ENCODE data around the gene SPSB2. TPM values are rescaled to one million over a fixed set of nuclear protein-coding genes. Genes with fewer than 3 reads are reported as not detected.
"Not testable (repeated sequence)": the region's sequence is repeated elsewhere in the genome, so short reads cannot be mapped to it uniquely, and the experiment has no call there.

The SPSB2 gene, protein sequence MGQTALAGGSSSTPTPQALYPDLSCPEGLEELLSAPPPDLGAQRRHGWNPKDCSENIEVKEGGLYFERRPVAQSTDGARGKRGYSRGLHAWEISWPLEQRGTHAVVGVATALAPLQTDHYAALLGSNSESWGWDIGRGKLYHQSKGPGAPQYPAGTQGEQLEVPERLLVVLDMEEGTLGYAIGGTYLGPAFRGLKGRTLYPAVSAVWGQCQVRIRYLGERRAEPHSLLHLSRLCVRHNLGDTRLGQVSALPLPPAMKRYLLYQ
- polyA plus RNA-seq (ENCODE audit: insufficient read length in 4 of 4): 10 to 100 TPM in 1 of 4 donors, 1 to 10 TPM in 3; 5.4 to 19.8 (median 7.3) TPM

DNA sequence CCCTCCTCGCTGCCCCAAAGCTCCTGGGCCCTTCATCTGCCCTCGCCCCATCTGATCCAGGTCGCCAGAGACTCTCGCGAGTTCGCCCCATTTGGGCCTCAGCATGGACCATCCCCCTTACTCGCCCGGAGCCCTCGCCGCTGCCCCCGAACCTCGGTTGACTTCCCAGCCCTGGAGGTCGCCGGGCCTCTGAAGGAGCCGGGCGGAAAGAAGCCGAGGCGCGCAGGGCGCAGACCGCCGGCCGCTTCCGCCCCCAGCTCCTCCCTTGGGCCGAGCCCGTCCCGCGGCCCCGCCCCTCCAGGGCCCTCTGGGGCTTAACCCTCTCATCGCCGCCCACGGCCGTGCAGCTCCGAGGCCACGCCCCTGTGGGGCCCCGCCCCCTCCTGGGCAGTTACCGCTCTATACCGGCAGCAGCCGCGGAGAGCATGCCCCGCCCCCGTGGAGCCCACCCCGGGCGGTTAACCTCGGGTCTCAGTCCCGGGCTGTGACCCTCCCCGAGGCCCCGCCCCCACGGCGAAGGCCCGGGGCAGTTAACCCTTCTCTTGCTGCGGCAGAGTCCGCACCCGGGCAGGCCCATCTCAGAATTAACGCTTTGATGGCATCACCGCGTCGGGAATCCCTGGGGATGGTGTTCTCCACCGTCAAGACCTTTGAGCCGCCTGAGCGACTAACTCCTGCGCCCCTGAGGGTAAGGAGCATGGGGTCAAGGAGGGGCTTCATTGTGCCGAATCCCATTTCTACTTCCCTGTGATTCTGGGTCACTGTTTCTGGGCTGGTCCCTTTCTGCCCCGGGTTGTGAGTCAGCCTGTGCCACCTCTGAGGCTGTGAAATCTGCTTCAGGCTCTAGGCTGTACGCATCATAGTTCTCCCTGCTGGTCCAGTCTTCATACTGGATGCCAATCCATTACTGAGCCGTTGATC, at the start of gene SPSB2:
TSS of gene SPSB2 (minus strand) at position 210 of the 921 bp plus-strand sequence. CDS start 402 bp downstream, outside the sequence.
- peak; percentile 94 to 97 (median 96) for DNase-seq (ENCODE audit: low read depth in 4 of 4, low spot score in 3 of 4)

DNA sequence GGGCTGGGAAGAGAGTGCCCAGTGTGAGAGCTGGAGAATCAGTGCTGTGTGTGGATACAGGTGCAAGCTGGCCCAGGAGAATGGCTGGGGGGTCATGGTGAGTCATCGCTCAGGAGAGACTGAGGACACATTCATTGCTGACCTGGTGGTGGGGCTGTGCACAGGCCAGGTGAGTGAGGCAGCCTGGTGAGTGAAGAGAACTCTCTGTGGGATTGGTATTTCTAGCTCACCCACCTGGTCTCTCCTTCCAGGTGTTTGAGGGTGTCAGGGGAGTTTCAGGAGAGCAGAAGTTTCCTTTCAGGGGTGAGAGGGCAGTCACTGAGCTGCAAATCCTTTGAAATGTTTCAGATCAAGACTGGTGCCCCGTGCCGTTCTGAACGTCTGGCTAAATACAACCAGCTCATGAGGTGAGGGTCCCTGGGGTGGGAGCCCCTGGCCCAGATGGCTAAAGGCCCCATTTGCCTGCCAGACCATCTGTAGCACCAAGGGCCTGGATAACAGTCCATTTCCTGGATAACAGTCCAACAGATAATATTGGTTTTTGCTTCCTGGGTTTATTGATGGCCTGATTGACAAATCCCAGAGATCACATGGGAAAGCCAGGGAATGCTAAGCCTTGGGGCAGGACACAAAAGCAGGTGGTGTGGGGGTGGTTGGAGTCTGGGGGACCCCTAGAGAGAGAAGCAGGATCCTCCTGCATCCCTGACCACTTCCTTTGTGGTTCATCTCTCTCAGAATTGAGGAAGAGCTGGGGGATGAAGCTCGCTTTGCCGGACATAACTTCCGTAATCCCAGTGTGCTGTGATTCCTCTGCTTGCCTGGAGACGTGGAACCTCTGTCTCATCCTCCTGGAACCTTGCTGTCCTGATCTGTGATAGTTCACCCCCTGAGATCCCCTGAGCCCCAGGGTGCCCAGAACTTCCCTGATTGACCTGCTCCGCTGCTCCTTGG, 49.2 kb upstream of the SPSB2 start:
- DNase-seq (ENCODE audit: low read depth in 4 of 4, low spot score in 3 of 4): no peak

DNA sequence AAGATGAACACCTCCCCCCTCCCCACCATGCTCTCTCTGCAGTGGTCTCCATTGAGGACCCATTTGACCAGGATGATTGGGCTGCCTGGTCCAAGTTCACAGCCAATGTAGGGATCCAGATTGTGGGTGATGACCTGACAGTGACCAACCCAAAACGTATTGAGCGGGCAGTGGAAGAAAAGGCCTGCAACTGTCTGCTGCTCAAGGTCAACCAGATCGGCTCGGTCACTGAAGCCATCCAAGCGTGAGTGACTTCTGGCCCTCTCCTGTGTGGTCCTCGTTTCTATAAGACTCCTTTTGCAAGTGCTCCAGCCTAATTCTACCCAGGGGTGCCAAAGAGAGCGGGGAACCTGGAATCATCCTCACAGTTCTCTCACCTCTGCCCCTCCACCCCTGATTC, 48.4 kb upstream of the SPSB2 start:
- no peak for DNase-seq (ENCODE audit: low read depth in 4 of 4, low spot score in 3 of 4)

DNA sequence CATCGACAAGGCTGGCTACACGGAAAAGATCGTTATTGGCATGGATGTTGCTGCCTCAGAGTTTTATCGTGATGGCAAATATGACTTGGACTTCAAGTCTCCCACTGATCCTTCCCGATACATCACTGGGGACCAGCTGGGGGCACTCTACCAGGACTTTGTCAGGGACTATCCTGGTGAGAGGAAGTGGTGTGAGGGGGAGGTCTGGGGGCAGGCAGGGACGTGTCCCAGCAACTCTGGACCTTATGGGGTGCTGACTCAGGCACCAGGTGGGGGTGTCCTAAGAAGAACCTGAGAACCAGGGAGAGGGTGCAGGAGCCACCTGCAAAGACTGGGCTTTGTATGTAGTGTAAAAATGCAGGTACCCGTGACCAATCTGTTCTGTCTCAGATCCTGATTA, 46.5 kb upstream of the SPSB2 start:
- no peak for DNase-seq (ENCODE audit: low read depth in 4 of 4, low spot score in 3 of 4)

DNA sequence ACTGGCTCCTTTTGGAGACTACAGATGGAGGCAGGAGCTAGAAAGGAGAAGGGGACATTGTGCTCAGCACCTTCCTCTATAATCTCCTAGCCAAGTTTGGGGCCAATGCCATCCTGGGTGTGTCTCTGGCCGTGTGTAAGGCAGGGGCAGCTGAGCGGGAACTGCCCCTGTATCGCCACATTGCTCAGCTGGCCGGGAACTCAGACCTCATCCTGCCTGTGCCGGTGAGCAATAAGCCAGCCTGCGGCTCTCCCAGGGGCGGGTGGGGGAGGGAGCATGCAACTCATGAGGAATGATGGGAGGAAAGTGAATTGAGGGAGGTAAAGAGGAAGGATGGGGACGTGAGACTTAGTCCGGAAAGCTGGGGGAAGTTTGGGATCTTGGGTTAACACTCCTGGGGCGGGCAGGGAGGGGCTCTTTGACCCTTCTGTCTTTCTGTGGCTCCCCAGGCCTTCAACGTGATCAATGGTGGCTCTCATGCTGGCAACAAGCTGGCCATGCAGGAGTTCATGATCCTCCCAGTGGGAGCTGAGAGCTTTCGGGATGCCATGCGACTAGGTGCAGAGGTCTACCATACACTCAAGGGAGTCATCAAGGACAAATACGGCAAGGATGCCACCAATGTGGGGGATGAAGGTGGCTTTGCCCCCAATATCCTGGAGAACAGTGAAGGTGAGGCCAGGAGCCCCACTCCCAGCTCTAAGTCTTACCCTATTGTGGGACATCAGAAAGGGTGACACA, 44.6 kb upstream of the SPSB2 start:
- DNase-seq (ENCODE audit: low read depth in 4 of 4, low spot score in 3 of 4): no peak

DNA sequence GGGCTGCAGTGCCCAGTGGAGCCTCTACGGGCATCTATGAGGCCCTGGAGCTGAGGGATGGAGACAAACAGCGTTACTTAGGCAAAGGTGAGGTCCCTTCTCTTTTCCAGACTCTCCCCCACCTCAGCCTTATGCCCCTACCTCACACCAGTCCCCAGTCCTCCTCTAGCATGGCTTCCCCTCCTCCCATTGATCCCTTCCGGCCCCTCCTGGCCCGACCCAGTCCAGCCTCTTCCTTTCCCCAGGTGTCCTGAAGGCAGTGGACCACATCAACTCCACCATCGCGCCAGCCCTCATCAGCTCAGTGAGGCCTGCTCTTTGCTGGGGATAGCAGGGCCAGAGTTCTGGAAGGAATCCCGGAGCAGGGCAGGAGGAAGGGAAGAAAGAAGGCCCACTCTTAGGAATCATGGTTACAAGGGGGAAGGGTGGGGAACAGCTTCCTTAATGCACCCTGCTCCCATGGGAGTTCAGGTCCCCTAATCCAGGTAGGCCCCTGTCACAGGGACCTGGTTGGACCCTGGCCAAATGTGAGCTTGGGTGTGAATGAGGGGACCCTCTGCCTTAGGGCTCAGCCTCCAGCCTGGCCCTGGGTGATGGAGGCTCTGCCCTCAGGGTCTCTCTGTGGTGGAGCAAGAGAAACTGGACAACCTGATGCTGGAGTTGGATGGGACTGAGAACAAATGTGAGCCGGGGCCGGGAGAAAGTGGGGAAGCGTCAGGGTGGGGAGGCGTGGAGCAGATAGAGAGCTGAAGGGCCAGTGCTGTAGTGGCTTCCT, 43.5 kb upstream of the SPSB2 start:
- DNase-seq (ENCODE audit: low read depth in 4 of 4, low spot score in 3 of 4): no peak

DNA sequence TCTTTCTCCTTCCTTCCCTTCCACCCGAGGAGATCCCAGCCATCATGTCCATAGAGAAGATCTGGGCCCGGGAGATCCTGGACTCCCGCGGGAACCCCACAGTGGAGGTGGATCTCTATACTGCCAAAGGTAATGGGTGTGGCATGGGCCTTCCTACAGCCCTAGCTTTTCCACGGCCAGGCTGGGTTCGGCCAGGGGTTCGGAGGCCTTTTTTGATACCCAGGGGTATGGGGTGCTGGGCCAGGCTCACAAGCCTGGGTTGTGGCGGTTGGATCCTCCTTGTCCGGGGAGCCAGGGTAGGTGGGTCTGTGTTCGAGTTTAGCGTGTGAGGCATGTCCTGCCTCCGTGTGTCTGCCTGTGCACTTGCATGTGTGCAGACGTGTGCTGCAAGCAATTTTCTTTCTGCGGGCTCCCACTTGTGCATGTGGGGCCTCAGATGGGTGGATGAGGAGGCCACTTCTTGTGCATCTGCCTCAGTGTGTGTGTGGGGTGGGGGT, 42.7 kb upstream of the SPSB2 start:
- no peak for DNase-seq (ENCODE audit: low read depth in 4 of 4, low spot score in 3 of 4)

DNA sequence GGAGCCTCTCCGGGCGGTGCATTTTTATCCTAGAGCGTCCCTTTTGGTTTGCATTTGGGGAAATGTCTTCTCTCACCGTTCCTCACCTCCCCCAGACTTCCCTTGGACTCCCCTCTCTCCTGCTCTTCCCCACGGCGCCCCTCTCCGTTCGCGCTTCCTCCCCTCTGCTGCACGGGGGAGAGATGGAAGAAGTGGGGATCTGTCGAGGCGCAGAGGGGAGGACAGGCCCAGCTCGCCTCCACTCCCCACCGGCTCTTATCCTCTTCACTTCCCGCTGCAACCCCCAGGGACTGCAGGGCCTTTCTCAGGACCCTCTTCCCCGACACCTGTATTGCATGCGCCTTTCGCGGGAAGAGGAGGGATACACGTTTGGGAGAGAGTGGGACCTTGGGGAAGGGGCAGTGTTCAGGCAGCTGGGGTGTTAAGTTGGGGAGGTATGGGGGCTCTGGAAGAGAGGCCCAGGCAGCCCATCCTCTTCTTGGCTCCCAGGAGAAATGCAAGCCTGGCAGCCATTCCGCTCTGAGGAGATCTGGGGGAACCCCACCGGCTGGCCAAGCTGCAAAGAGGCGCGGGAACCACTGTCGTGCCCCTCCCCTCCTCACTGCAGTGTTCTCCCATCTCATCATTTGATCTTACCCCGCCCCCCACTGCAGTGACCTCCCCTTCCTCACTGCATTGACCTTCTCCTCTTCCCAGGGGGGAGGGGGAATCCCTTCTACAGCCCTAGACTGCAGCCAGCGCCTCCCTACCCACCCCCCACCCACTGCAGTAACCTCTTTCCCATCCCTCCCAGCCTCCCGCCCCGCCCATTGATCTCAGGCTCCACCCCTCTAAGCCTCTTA, 42.1 kb upstream of the SPSB2 start:
- DNase-seq (ENCODE audit: low read depth in 4 of 4, low spot score in 3 of 4): no peak

DNA sequence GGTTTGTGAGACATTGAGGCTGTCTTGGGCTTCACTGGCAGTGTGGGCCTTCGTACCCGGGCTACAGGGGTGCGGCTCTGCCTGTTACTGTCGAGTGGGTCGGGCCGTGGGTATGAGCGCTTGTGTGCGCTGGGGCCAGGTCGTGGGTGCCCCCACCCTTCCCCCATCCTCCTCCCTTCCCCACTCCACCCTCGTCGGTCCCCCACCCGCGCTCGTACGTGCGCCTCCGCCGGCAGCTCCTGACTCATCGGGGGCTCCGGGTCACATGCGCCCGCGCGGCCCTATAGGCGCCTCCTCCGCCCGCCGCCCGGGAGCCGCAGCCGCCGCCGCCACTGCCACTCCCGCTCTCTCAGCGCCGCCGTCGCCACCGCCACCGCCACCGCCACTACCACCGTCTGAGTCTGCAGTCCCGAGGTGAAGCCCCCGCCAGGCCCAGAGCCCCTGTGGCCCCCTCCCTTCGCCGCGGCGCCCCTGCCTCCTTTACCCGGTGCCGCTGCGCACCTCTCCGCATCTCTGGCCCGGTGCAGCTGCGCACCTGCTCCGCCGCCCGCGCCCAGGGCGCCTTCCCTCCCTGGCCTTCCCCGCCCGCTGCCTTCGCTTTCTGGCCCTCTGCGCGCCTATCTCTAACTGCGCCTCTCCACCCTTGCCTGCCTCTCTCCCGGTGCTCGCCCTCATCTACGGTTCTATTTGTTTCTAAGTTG, 41.3 kb upstream of the SPSB2 start, which contains the start of gene ENO2:
TSS of gene ENO2 (plus strand) at position 335 of the 701 bp plus-strand sequence. CDS start 1,253 bp downstream, outside the sequence.
- DNase-seq (ENCODE audit: low read depth in 4 of 4, low spot score in 3 of 4): no peak

DNA sequence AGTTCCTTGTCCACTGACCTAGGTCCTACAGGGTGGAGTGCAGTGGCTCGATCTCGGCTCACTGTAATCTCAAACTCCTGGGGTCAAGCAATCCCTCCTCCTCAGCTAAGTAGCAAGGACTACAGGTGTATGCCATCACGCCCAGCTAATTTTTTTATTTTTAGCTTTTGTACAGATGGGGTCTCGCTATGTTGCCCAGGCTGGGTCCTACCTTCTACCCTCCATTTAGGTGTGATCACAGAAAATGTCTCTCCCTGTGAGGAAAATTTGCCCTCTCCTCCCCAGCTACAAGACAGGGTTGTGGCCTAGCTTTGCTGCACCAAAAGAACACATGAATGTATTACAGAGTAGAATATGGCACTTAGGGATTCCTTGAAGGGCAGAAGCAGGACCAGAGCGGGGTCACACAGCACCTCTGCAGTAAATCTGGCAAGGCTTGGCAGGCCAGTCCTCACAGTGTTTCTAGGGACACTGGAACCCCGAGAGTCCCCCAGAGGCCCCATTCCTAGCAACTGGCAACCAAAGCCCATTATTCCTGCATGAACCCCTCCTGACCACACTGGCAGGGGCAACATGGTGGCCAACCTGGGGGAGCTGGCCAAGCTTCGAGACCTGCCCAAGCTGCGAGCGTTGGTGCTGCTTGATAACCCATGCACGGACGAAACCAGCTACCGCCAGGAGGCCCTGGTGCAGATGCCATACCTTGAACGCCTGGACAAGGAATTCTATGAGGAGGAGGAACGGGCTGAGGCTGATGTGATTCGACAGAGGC, 39.2 kb upstream of the SPSB2 start:
- DNase-seq (ENCODE audit: low read depth in 4 of 4, low spot score in 3 of 4): no peak

DNA sequence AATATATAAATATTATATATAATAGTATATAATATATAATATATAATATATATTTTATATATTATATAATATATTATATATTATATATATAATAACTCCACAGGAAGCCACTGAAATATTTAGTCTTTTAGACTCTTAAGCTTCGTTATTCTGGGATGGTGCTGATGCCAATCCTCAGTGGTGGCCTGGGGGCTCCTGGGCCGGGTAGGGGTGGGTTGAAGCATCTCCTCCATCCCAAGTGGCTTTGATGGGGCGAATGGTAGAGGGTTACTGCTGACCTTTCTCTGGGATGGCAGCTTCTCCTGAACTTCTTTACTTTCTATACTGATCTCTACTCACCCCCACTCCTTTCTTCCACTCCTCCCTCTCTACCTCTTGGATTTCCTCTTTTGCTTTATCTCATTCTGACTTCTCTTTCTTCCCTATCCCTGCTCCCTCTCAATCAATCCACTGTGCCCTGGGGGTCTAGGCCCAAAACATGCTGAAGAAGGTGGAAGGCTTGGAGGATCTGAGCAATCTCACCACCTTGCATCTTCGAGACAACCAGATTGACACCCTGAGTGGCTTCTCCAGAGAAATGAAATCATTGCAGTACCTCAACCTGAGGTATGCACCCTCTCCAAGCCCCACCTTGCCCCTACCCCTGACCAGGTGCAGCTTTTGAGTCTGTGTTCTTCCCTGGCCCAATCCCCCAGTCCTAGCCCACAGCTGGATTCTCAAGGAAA, 36.5 kb upstream of the SPSB2 start:
- DNase-seq (ENCODE audit: low read depth in 4 of 4, low spot score in 3 of 4): no peak

DNA sequence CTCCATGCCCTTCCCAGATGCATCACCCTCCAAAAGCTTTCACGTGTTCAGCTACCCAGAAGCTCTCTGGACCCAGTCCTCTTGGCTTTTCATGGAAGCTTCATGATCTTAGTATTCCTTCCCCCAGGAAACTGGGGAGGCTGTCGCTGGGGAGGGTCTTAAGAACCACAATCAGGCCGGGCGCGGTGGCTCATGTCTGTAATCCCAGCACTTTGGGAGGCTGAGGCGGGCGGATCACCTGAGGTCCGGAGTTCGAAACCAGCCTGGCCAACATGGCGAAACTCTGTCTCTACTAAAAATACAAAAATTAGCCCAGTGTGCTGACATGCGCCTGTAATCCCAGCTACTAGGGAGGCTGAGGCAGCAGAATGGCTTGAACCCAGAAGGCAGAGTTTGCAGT, 35.0 kb upstream of the SPSB2 start:
- not testable (repeated sequence) for DNase-seq (ENCODE audit: low read depth in 4 of 4, low spot score in 3 of 4)

DNA sequence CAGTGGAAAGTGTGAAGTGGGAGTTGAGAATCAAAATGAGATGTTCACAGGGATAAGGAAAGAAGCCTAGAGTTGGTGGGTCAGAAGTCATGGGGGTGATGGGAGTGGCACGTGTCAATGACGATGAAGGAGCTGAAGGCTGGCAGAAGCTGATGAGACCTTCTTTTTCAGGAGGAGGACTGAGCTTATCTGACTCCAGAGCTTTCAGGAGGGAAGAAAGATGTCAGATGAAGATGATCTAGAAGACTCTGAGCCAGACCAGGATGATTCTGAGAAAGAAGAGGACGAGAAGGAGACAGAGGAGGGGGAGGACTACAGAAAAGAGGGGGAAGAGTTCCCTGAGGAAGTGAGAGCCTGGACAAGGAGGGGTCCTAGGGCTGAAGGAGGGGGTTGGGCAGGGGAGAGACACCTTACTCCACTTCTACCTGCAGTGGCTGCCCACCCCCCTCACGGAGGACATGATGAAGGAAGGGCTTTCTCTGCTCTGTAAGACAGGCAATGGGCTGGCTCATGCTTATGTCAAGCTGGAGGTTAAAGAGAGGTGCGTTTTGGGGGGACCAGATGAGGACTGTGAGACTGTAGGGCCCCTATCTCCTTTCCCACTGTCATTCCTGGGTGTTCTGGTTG, 32.4 kb upstream of the SPSB2 start:
- DNase-seq (ENCODE audit: low read depth in 4 of 4, low spot score in 3 of 4): no peak

DNA sequence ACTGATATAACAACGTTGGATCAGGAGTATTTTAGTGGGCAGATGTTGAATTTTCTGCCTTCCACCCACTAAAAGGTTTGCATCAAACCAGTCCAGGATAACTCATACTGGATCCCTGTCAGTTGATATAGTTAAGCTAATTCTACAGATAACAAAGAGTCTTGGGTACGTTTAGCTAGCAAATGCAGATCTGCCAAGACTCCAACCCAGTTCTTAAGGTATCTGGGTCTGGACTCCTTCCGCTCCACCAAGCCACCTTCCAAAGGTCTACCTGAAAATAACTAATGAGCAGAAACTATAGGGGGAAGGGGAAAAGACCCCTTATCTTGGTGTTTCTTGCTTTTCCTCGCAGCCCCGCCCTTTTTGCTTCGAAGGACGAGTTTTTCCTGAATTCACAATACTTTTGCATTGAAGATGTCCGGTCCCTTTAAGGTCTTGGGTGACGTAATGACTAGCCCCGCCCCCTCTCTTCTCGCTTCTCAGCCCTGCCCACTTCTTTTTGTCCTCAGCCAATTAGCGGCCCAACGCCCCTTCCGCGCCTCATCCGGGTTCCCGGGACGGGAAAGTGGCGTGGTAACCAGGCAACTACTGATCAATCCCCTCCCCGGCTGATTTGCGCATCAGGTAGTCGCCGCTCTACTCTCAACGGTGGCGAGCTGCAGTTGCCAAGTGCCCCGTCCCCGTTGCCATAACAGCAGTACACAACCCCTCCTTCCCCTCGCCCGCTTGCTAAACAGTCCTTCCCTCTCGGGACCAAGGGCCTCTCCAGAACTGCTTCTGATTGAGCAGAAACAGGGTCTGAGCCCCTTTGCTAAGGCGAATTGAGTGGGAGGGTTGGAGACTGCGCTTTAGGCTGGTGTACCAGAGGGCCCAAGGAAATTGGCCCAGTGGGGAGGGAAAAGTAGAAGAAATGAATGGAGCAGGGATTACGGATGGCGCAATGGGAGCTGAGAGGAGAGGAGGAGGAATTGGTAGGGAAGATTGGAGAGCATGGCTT, 31.5 kb upstream of the SPSB2 start, which contains the start of gene LRRC23:
TSS of gene LRRC23 (plus strand) at position 543 of the 997 bp plus-strand sequence. CDS start 812 bp downstream, outside the sequence.
- DNase-seq (ENCODE audit: low read depth in 4 of 4, low spot score in 3 of 4): peak; percentile 90 to 94 (median 94)

Data from left renal pelvis (tissue), 4 donors.